GM18499 (cell line): ENCODE data around the gene CD248.
A peak's percentile ranks its signal among the peaks of the same experiment; 100 is the strongest.
"Not testable (repeated sequence)": the region's sequence is repeated elsewhere in the genome, so short reads cannot be mapped to it uniquely, and the experiment has no call there.

Experiments used
- ATAC-seq: cut with Tn5 transposase; IDR thresholded peaks from one replicate; pipeline ENCODE4 v1.9.1; 2021; ENCODE audit warnings: moderate number of reproducible peaks; ENCODE audit not compliant: insufficient read depth, unreplicated experiment

Gene CD248

GRCh38 chr11:66316849-66317251 lies at the start of gene CD248:
CD248 (minus strand) TSS chr11:66317044; CDS start chr11:66317027, 17 bp downstream.
- no peak for ATAC-seq

- ATAC-seq: no peak
Measured at GRCh38 chr11:66365711-66366619, 49.1 kb upstream of the CD248 start.

GRCh38 chr11:66365166-66365565 lies 48.3 kb upstream of the CD248 start:
- ATAC-seq: no peak

- no peak for ATAC-seq
Measured at GRCh38 chr11:66363805-66364535, 47.1 kb upstream of the CD248 start.

GRCh38 chr11:66363187-66363601 lies 46.4 kb upstream of the CD248 start:
- ATAC-seq: no peak

GRCh38 chr11:66362481-66363147 lies 45.8 kb upstream of the CD248 start:
- no peak for ATAC-seq

GRCh38 chr11:66361502-66361941 lies 44.7 kb upstream of the CD248 start:
- ATAC-seq: no peak

GRCh38 chr11:66360406-66361073 lies 43.7 kb upstream of the CD248 start:
- no peak for ATAC-seq

- ATAC-seq: no peak
Measured at GRCh38 chr11:66359662-66360087, 42.8 kb upstream of the CD248 start.

- ATAC-seq: not testable (repeated sequence)
Measured at GRCh38 chr11:66350560-66351235, 33.9 kb upstream of the CD248 start.

- ATAC-seq: no peak
Measured at GRCh38 chr11:66349084-66349386, 32.2 kb upstream of the CD248 start.

GRCh38 chr11:66347425-66348276 lies 30.8 kb upstream of the CD248 start, which contains the start of gene B4GAT1:
B4GAT1 (minus strand) TSS chr11:66347629; CDS start chr11:66347545, 84 bp downstream.
- no peak for ATAC-seq

GRCh38 chr11:66346476-66347424 lies 29.9 kb upstream of the CD248 start:
- ATAC-seq: no peak

GRCh38 chr11:66345316-66345649 lies 28.4 kb upstream of the CD248 start:
- ATAC-seq: no peak

GRCh38 chr11:66344550-66345315 lies 27.9 kb upstream of the CD248 start, which contains the start of gene BRMS1:
BRMS1 (minus strand) TSS chr11:66345104; CDS start chr11:66342234, 2,870 bp downstream.
- peak; percentile 38 for ATAC-seq

- no peak for ATAC-seq
Measured at GRCh38 chr11:66343176-66343575, 26.3 kb upstream of the CD248 start.
